Measurements from ENCODE around the gene TSPEAR.
"Not testable (repeated sequence)": the region's sequence is repeated elsewhere in the genome, so short reads cannot be mapped to it uniquely, and the experiment has no call there.

TSPEAR gene

GRCh38 chr21:44590311-44590721 is 121.1 kb downstream of the TSPEAR start:
- DNase-seq (ENCODE audit: low read depth, low spot score), result no peak

GRCh38 chr21:44589586-44590305 is 121.6 kb downstream of the TSPEAR start:
- no peak for DNase-seq (ENCODE audit: low read depth, low spot score)

GRCh38 chr21:44589094-44589493 is 122.3 kb downstream of the TSPEAR start:
- no peak for DNase-seq (ENCODE audit: low read depth, low spot score)

- DNase-seq (ENCODE audit: low read depth, low spot score), result no peak
Observed at GRCh38 chr21:44585892-44586291, 125.5 kb downstream of the TSPEAR start.

GRCh38 chr21:44583800-44584147 is 127.6 kb downstream of the TSPEAR start:
- DNase-seq (ENCODE audit: low read depth, low spot score), result no peak

- DNase-seq (ENCODE audit: low read depth, low spot score), result no peak
Observed at GRCh38 chr21:44583089-44583799, 128.1 kb downstream of the TSPEAR start.

- DNase-seq (ENCODE audit: low read depth, low spot score), result no peak
Observed at GRCh38 chr21:44582055-44582454, 129.3 kb downstream of the TSPEAR start.

- DNase-seq (ENCODE audit: low read depth, low spot score), result no peak
Observed at GRCh38 chr21:44581158-44581557, 130.2 kb downstream of the TSPEAR start.

GRCh38 chr21:44580231-44580821 is 131.0 kb downstream of the TSPEAR start, which contains the start of gene KRTAP10-5:
KRTAP10-5 (minus strand) TSS chr21:44580604; CDS start chr21:44580578, 26 bp downstream.
- DNase-seq (ENCODE audit: low read depth, low spot score), result not testable (repeated sequence)

- no peak for DNase-seq (ENCODE audit: low read depth, low spot score)
Observed at GRCh38 chr21:44579833-44580144, 131.6 kb downstream of the TSPEAR start.

GRCh38 chr21:44579056-44579832 is 132.1 kb downstream of the TSPEAR start:
- no peak for DNase-seq (ENCODE audit: low read depth, low spot score)

GRCh38 chr21:44578371-44579055 is 132.9 kb downstream of the TSPEAR start:
- DNase-seq (ENCODE audit: low read depth, low spot score), result no peak

GRCh38 chr21:44576025-44576420 is 135.3 kb downstream of the TSPEAR start:
- DNase-seq (ENCODE audit: low read depth, low spot score), result no peak

GRCh38 chr21:44575307-44576024 is 135.9 kb downstream of the TSPEAR start:
- DNase-seq (ENCODE audit: low read depth, low spot score), result no peak

GRCh38 chr21:44574457-44575306 is 136.7 kb downstream of the TSPEAR start:
- DNase-seq (ENCODE audit: low read depth, low spot score), result no peak

- DNase-seq (ENCODE audit: low read depth, low spot score), result not testable (repeated sequence)
Observed at GRCh38 chr21:44573630-44574456, 137.5 kb downstream of the TSPEAR start, which contains the start of gene KRTAP10-4. KRTAP10-4 (plus strand) TSS chr21:44573729; CDS start chr21:44573759, 30 bp downstream.

- DNase-seq (ENCODE audit: low read depth, low spot score), result no peak
Observed at GRCh38 chr21:44572959-44573583, 138.3 kb downstream of the TSPEAR start.
